Nephron progenitor cell (in vitro differentiated cells): ENCODE measurements around the gene LPAR1.

Experiments used
- DNase-seq: peaks from one replicate; pipeline ENCODE4 v3.0.0; 2021
- H3K27ac Mint-ChIP-seq: 2 replicates; pipeline ENCODE4 v1.8.0; 2021; ENCODE audit warnings: mild to moderate bottlenecking, moderate library complexity, mixed read lengths
- H3K27me3 Mint-ChIP-seq: 2 replicates; pipeline ENCODE4 v1.8.0; 2021; ENCODE audit warnings: mild to moderate bottlenecking, low read depth, mixed read lengths; ENCODE audit not compliant: poor library complexity
- H3K36me3 Mint-ChIP-seq: 2 replicates; pipeline ENCODE4 v1.8.0; 2021; ENCODE audit warnings: low read depth, mixed read lengths
- H3K4me1 Mint-ChIP-seq: 2 replicates; pipeline ENCODE4 v1.8.0; 2021; ENCODE audit warnings: mixed read lengths
- H3K4me3 Mint-ChIP-seq: 2 replicates; pipeline ENCODE4 v1.8.0; 2021; ENCODE audit warnings: mild to moderate bottlenecking, moderate library complexity, mixed read lengths
- H3K9me3 Mint-ChIP-seq: 2 replicates; pipeline ENCODE4 v1.8.0; 2021; ENCODE audit warnings: mild to moderate bottlenecking, moderate library complexity, mixed read lengths
- CTCF ChIP-seq: fragments of 200-600 bp; sonication (generic); IDR thresholded peaks from 2 replicates; pipeline ENCODE4 v1.5.0; 2021; ENCODE audit warnings: antibody characterized with exemption

Gene LPAR1

DNA sequence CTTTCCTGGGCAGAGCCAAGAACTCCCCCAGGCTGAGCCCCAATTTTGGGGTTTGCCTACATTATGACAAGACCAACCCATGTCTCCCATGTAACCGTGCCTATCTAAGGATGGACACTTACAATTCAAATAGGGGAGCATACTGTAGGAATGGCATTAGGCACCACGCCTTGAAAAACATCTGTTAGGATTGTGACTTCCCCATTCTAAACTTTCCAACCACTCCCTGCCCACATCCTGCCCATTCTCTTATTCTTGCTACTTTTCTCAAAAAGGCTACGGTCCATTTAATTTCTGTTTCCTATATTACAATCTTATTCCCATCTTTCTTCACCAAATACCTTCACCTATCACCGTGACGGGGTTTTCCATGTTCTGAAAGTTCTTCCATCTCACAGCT is 99.2 kb downstream of the LPAR1 start:
- Mint-ChIP-seq H3K27ac (no peak overlapping the region), H3K9me3 (no peaks in the 10 kb centered on the region), H3K27me3 (no peaks in the 10 kb centered on the region), H3K4me1 (no peaks in the 10 kb centered on the region), H3K4me3 (no peak overlapping the region), H3K36me3 (peaks cover 25% of the 10 kb centered on the region)
- TF ChIP-seq CTCF, result no peak
- DNase-seq, result no peak

DNA sequence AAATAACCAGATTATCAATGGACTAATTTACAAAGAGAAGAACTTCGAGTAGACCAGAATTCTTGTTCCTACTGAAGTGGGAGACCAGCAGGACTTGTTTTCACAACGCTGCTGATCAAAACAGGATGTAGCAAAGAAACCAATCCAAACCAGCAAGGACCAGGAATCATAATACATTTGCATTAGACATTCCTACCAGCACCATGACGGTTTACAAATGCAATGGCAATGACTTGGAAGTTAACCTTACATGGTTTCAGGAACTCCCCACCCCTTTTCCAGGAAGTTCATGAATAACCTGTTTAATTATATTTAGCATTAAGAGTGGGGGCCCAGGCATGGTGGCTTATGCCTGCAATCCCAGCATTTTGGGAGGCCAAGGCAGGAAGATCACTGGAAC is 100.0 kb downstream of the LPAR1 start:
- H3K27ac Mint-ChIP-seq, result no peak overlapping the region
- no peaks in the 10 kb centered on the region for H3K27me3 Mint-ChIP-seq
- H3K36me3 Mint-ChIP-seq, result peaks cover 25% of the 10 kb centered on the region

DNA sequence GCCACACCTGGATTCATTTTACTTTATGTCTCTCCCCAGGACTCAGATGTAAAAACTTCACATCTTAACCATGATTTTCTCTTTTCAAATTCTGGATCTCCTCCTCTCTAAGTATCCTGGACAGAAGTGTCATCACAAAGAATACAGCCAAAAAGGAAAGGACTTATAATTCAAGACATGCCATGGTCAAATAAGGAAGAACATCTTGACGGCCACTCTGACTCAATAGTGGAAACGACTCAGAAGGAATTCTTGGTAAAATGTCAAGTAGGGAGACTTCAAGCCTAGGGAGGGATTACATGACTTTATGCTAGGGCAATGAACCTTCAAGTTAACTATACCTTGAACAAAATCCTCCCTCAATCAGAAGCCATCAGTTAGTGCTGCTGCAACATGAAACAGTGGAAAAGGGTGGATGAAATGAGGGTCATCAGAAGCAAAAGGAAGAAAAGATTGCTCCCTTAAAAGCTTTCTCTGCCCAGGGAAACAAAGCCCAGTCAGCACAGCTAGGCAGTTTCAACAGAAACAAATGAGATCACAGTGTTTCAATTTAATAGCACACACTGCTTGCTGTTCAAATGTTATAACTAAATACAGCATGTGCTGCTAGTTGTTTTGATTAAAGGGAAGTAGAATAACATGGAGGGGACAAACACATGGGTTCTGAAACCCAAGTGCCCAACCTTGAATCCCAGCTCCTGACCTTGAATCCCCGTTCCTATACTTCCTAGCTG is 101.4 kb downstream of the LPAR1 start:
- no peak for DNase-seq
- TF ChIP-seq CTCF, result no peak
- Mint-ChIP-seq H3K4me3 (no peak overlapping the region), H3K27ac (no peak overlapping the region), H3K36me3 (peaks cover 23% of the 10 kb centered on the region), H3K27me3 (no peaks in the 10 kb centered on the region), H3K4me1 (no peaks in the 10 kb centered on the region), H3K9me3 (no peaks in the 10 kb centered on the region)

More for the DNA sequence above, 100.0 kb downstream of the LPAR1 start:
- no peaks in the 10 kb centered on the region for H3K9me3 Mint-ChIP-seq
- no peak for DNase-seq
- no peak for TF ChIP-seq CTCF
- no peak overlapping the region for H3K4me3 Mint-ChIP-seq
- no peaks in the 10 kb centered on the region for H3K4me1 Mint-ChIP-seq

DNA sequence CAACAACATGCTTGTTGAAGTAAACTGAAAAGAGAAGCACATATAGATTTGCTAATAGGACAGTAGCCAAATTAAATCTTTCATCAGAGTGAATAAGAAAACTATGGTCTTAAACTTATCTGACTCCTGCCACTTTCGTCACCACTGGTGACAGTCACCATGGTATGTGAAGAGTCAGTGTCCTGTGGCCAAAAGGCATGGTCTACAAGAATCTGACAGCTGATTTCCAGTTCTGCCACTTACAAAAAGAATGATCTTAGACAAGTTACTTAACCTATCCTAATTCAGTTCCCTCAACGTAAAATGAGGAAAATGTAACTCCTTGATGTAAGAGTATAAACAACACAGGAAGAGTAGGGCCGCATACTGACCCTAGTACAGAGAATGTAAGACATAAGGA is 102.0 kb downstream of the LPAR1 start:
- no peak overlapping the region for H3K27ac Mint-ChIP-seq
- H3K4me1 Mint-ChIP-seq, result no peaks in the 10 kb centered on the region
- H3K4me3 Mint-ChIP-seq, result no peak overlapping the region
- no peak for DNase-seq
- peaks cover 17% of the 10 kb centered on the region for H3K36me3 Mint-ChIP-seq
- TF ChIP-seq CTCF, result no peak
- no peaks in the 10 kb centered on the region for H3K9me3 Mint-ChIP-seq
- H3K27me3 Mint-ChIP-seq, result no peaks in the 10 kb centered on the region

DNA sequence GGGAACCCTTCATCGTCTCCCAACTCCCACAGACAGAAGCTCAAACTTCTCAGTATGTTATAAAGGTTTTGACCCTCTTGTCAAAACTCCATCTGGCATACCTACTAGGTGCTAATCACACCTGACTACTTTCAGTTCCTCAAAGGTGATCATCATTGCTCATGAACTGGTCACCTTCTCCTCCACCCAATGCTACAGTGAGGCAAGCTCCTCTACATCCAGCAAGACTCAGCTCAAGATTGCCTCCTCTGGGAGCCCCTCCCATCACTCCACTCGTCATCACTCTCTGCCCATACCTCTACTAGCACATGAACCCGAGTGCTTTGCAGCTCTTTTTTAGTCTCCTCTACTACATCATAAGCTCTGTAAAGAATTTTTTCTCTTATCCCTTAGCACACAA is 102.4 kb downstream of the LPAR1 start:
- Mint-ChIP-seq H3K9me3 (no peaks in the 10 kb centered on the region), H3K36me3 (peaks cover 14% of the 10 kb centered on the region), H3K27ac (no peak overlapping the region), H3K27me3 (no peaks in the 10 kb centered on the region), H3K4me1 (no peaks in the 10 kb centered on the region), H3K4me3 (no peak overlapping the region)
- DNase-seq, result no peak
- TF ChIP-seq CTCF, result no peak

GRCh38 chr9:110933350-110934001 is 104.8 kb downstream of the LPAR1 start:
- Mint-ChIP-seq H3K4me3 (no peak overlapping the region), H3K9me3 (no peaks in the 10 kb centered on the region), H3K27ac (no peak overlapping the region)

More at GRCh38 chr9:110933350-110934001, 104.8 kb downstream of the LPAR1 start:
- Mint-ChIP-seq H3K36me3 (no peaks in the 10 kb centered on the region), H3K4me1 (no peaks in the 10 kb centered on the region), H3K27me3 (no peaks in the 10 kb centered on the region)
- no peak for DNase-seq
- TF ChIP-seq CTCF, result no peak
